ENCODE results near the gene ZDHHC14. TPM values are rescaled to one million over a fixed set of nuclear protein-coding genes. Genes with fewer than 3 reads are reported as not detected.
A peak's percentile ranks its signal among the peaks of the same experiment; 100 is the strongest.

ZDHHC14 gene
- total and polyA plus RNA-seq, 3 donors from 2014 or later, result 28.5 to 74.9 (median 67.9) TPM

GRCh38 chr6:157386023-157386422, 5.0 kb downstream of the ZDHHC14 start:
- H3K4me3 ChIP-seq, result no peak overlapping the region
- intact Hi-C loops (cut with DNase I; ENCODE audit: low total_unique reads), result no loop called here
- no peaks in the 10 kb centered on the region for H3K36me3 ChIP-seq (ENCODE audit: low read depth, missing control alignments)
- H3K27ac ChIP-seq, result no peak overlapping the region
- no peaks in the 10 kb centered on the region for H3K9me3 ChIP-seq
- WGBS, 2 donors, result 88 to 91% methylated on average over 6 of the region's 6 CpGs
- no peak for TF ChIP-seq CTCF (IDR thresholded peaks at IDR 0.05)
- TF ChIP-seq POLR2A (IDR thresholded peaks at IDR 0.05), result no peak
- peaks cover 8% of the 10 kb centered on the region for H3K4me1 ChIP-seq
- H3K27me3 ChIP-seq, result no peaks in the 10 kb centered on the region
- no peak for DNase-seq

- TF ChIP-seq POLR2A (IDR thresholded peaks at IDR 0.05), result no peak
- TF ChIP-seq CTCF (IDR thresholded peaks at IDR 0.05), result no peak
- H3K27ac ChIP-seq, result no peak overlapping the region
- no peaks in the 10 kb centered on the region for H3K9me3 ChIP-seq
- no peaks in the 10 kb centered on the region for H3K36me3 ChIP-seq (ENCODE audit: low read depth, missing control alignments)
- intact Hi-C loops (cut with DNase I; ENCODE audit: low total_unique reads), result no loop called here
- H3K4me3 ChIP-seq, result no peak overlapping the region
- no peak for DNase-seq
- no peaks in the 10 kb centered on the region for H3K27me3 ChIP-seq
- WGBS, 2 donors, result 81 to 86% methylated on average over 3 of the region's 3 CpGs
- H3K4me1 ChIP-seq, result peaks cover 8% of the 10 kb centered on the region
Observed at GRCh38 chr6:157386454-157386853, 5.5 kb downstream of the ZDHHC14 start.

- TF ChIP-seq POLR2A (IDR thresholded peaks at IDR 0.05) (no peak), CTCF (IDR thresholded peaks at IDR 0.05) (no peak)
Observed at GRCh38 chr6:157388924-157389323, 7.9 kb downstream of the ZDHHC14 start.

GRCh38 chr6:157390273-157391060, 9.5 kb downstream of the ZDHHC14 start:
- Histone ChIP-seq H3K36me3 (ENCODE audit: low read depth, missing control alignments) (no peaks in the 10 kb centered on the region), H3K4me3 (no peak overlapping the region), H3K4me1 (peaks cover 25% of the 10 kb centered on the region), H3K9me3 (no peaks in the 10 kb centered on the region), H3K27ac (peak overlapping the region; percentile 12 to 68), H3K27me3 (no peaks in the 10 kb centered on the region)
- TF ChIP-seq POLR2A (IDR thresholded peaks at IDR 0.05) (no peak), CTCF (IDR thresholded peaks at IDR 0.05) (no peak)
- DNase-seq, result no peak
- intact Hi-C loops (cut with DNase I; ENCODE audit: low total_unique reads), result no loop called here
- 97 to 98% methylated on average over 4 of the region's 4 CpGs for WGBS, 2 donors

More at GRCh38 chr6:157388924-157389323, 7.9 kb downstream of the ZDHHC14 start:
- Histone ChIP-seq H3K27me3 (no peaks in the 10 kb centered on the region), H3K9me3 (no peaks in the 10 kb centered on the region), H3K4me1 (peaks cover 19% of the 10 kb centered on the region), H3K27ac (no peak overlapping the region), H3K36me3 (ENCODE audit: low read depth, missing control alignments) (no peaks in the 10 kb centered on the region), H3K4me3 (no peak overlapping the region)
- 87 to 93% methylated on average over 2 of the region's 2 CpGs for WGBS, 2 donors
- intact Hi-C loops (cut with DNase I; ENCODE audit: low total_unique reads), result no loop called here
- no peak for DNase-seq
